Measurements from ENCODE around the gene KIAA1755.

DNA sequence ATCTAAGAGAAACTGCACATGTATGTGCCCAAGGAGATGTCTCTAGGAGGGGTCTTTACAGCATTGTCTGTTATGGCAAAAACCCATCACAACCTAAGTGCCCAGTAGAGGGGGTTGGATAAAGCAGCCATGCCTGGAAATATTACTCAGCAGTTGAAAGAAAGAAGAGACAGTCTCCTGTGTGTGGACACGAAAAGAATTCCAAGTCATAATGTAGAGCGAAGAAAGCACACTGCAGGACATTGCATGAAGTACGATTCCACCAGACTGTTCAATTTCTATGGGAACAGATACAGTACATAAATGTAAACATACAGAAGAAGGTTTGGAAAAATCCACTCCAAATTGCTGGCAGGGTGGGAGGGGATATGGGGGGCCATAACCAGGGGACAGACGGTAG lies 88.1 kb downstream of the KIAA1755 start:
- TF ChIP-seq SMC3 (IDR thresholded peaks at IDR 0.05; ENCODE audit: low read depth, low read length), result no peak
- TF ChIP-seq, protein P1, sequence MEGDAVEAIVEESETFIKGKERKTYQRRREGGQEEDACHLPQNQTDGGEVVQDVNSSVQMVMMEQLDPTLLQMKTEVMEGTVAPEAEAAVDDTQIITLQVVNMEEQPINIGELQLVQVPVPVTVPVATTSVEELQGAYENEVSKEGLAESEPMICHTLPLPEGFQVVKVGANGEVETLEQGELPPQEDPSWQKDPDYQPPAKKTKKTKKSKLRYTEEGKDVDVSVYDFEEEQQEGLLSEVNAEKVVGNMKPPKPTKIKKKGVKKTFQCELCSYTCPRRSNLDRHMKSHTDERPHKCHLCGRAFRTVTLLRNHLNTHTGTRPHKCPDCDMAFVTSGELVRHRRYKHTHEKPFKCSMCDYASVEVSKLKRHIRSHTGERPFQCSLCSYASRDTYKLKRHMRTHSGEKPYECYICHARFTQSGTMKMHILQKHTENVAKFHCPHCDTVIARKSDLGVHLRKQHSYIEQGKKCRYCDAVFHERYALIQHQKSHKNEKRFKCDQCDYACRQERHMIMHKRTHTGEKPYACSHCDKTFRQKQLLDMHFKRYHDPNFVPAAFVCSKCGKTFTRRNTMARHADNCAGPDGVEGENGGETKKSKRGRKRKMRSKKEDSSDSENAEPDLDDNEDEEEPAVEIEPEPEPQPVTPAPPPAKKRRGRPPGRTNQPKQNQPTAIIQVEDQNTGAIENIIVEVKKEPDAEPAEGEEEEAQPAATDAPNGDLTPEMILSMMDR (conservative IDR thresholded peaks at IDR 0.05; ENCODE audit: low read depth, low read length), result peak; percentile 47
- TF ChIP-seq, protein P2, sequence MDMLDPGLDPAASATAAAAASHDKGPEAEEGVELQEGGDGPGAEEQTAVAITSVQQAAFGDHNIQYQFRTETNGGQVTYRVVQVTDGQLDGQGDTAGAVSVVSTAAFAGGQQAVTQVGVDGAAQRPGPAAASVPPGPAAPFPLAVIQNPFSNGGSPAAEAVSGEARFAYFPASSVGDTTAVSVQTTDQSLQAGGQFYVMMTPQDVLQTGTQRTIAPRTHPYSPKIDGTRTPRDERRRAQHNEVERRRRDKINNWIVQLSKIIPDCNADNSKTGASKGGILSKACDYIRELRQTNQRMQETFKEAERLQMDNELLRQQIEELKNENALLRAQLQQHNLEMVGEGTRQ (IDR thresholded peaks at IDR 0.05; ENCODE audit: low read depth, low read length), result no peak

All from IMR-90 (cell line).